Measurements from ENCODE around the gene SLC6A6.

Gene SLC6A6

DNA sequence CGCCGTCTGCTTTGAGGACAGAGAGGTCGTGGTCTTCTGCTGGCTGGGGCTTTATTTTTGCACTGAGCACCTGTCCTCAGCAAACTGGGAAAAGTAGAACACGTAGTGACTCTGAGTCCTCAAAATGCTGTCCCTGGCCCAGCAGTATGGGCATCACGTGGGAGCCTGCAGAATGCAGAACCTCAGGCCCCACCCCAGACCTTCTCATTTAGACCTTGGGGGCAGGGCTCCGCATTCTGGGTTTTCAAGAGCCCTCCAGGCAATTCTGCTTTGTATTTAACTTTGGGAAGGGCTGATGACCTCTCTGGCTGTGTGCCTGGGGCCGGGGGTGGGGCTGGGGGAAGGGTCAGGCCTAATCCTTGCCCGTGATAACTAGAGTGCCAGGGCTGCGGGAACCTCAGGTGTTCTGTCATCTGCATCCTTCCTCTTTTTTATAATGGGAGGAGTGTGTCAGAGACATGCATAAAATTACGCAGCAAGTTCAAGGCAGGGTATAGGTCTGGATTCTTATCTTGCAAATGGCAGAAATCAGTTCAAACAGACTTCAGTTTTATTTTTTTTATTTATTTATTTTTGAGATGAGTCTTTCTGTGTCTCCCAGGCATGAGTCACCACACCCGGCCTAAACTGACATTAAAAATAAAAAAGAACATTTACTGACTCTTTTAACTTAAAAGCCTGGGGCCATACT is 11.1 kb downstream of the SLC6A6 start:
- Histone ChIP-seq H3K9me3 (replicated peaks; ENCODE audit: low read length) (no peaks in the 10 kb centered on the region), H3K9ac (ENCODE audit: low read depth, low read length) (peak overlapping the region; percentile 58), H3K36me3 (ENCODE audit: insufficient read depth, low read length) (peaks cover 25% of the 10 kb centered on the region), H3K4me3 (ENCODE audit: low read length) (peak overlapping the region; percentile 26), H3K4me2 (ENCODE audit: low read length) (peak overlapping the region; percentile 67), H3K4me1 (ENCODE audit: control insufficient read depth, insufficient read depth, low read length) (peaks cover 70% of the 10 kb centered on the region), H3K27me3 (ENCODE audit: control insufficient read depth, insufficient read depth, low read length) (no peaks in the 10 kb centered on the region)

GRCh38 chr3:14414846-14415464 is 12.5 kb downstream of the SLC6A6 start:
- Histone ChIP-seq H3K4me3 (ENCODE audit: low read length) (no peak overlapping the region), H3K36me3 (ENCODE audit: insufficient read depth, low read length) (peaks cover 25% of the 10 kb centered on the region), H3K9me3 (replicated peaks; ENCODE audit: low read length) (no peaks in the 10 kb centered on the region), H3K4me2 (ENCODE audit: low read length) (no peak overlapping the region), H3K9ac (ENCODE audit: low read depth, low read length) (no peak overlapping the region), H3K4me1 (ENCODE audit: control insufficient read depth, insufficient read depth, low read length) (peaks cover 60% of the 10 kb centered on the region), H3K27me3 (ENCODE audit: control insufficient read depth, insufficient read depth, low read length) (no peaks in the 10 kb centered on the region)

DNA sequence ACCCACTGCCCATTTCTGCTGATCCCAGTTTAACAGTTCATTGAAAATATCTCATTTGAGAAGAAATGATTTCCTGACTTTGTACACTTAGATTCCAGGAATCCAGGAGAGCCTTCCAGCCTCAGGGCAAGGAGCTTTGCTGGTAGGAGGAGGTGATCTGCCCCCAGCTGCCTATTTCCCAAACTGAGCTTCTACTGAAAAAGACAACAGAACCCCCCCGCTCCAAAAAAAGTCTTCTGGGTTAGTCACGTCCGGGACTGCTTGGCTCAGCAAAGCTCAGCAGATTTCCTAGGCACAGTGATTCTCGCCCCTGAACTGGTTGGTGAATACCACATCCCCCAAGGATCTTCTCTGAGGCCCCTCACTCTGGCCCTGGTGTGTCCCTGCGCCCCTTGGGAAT is 13.1 kb downstream of the SLC6A6 start:
- peaks cover 54% of the 10 kb centered on the region for H3K4me1 ChIP-seq (ENCODE audit: control insufficient read depth, insufficient read depth, low read length)

GRCh38 chr3:14416453-14416852 is 14.0 kb downstream of the SLC6A6 start:
- Histone ChIP-seq H3K27me3 (ENCODE audit: control insufficient read depth, insufficient read depth, low read length) (no peaks in the 10 kb centered on the region), H3K9me3 (replicated peaks; ENCODE audit: low read length) (no peaks in the 10 kb centered on the region), H3K4me1 (ENCODE audit: control insufficient read depth, insufficient read depth, low read length) (peaks cover 45% of the 10 kb centered on the region), H3K4me2 (ENCODE audit: low read length) (no peak overlapping the region), H3K4me3 (ENCODE audit: low read length) (no peak overlapping the region), H3K9ac (ENCODE audit: low read depth, low read length) (no peak overlapping the region), H3K36me3 (ENCODE audit: insufficient read depth, low read length) (peaks cover 24% of the 10 kb centered on the region)

More for the DNA sequence above, 13.1 kb downstream of the SLC6A6 start:
- Histone ChIP-seq H3K27me3 (ENCODE audit: control insufficient read depth, insufficient read depth, low read length) (no peaks in the 10 kb centered on the region), H3K4me2 (ENCODE audit: low read length) (peak overlapping the region; percentile 22), H3K4me3 (ENCODE audit: low read length) (no peak overlapping the region), H3K9me3 (replicated peaks; ENCODE audit: low read length) (no peaks in the 10 kb centered on the region), H3K36me3 (ENCODE audit: insufficient read depth, low read length) (peaks cover 25% of the 10 kb centered on the region), H3K9ac (ENCODE audit: low read depth, low read length) (peak overlapping the region; percentile 11)

- Histone ChIP-seq H3K4me3 (ENCODE audit: low read length) (no peak overlapping the region), H3K4me1 (ENCODE audit: control insufficient read depth, insufficient read depth, low read length) (peaks cover 26% of the 10 kb centered on the region), H3K9me3 (replicated peaks; ENCODE audit: low read length) (no peaks in the 10 kb centered on the region), H3K4me2 (ENCODE audit: low read length) (no peak overlapping the region), H3K9ac (ENCODE audit: low read depth, low read length) (no peak overlapping the region), H3K36me3 (ENCODE audit: insufficient read depth, low read length) (peaks cover 27% of the 10 kb centered on the region), H3K27me3 (ENCODE audit: control insufficient read depth, insufficient read depth, low read length) (no peaks in the 10 kb centered on the region)
Measured at GRCh38 chr3:14418296-14419250, 16.2 kb downstream of the SLC6A6 start.

- Histone ChIP-seq H3K4me1 (ENCODE audit: control insufficient read depth, insufficient read depth, low read length) (peaks cover 27% of the 10 kb centered on the region), H3K4me2 (ENCODE audit: low read length) (no peak overlapping the region), H3K36me3 (ENCODE audit: insufficient read depth, low read length) (peaks cover 16% of the 10 kb centered on the region), H3K27me3 (ENCODE audit: control insufficient read depth, insufficient read depth, low read length) (no peaks in the 10 kb centered on the region), H3K9me3 (replicated peaks; ENCODE audit: low read length) (no peaks in the 10 kb centered on the region), H3K4me3 (ENCODE audit: low read length) (no peak overlapping the region), H3K9ac (ENCODE audit: low read depth, low read length) (no peak overlapping the region)
Measured at GRCh38 chr3:14422016-14422963, 19.9 kb downstream of the SLC6A6 start.

GRCh38 chr3:14423197-14423743 is 20.9 kb downstream of the SLC6A6 start:
- Histone ChIP-seq H3K4me3 (ENCODE audit: low read length) (no peak overlapping the region), H3K4me1 (ENCODE audit: control insufficient read depth, insufficient read depth, low read length) (peaks cover 37% of the 10 kb centered on the region)

GRCh38 chr3:14423963-14424362 is 21.6 kb downstream of the SLC6A6 start:
- H3K9ac ChIP-seq (ENCODE audit: low read depth, low read length) = no peak overlapping the region
- no peaks in the 10 kb centered on the region for H3K27me3 ChIP-seq (ENCODE audit: control insufficient read depth, insufficient read depth, low read length)
- no peak overlapping the region for H3K4me3 ChIP-seq (ENCODE audit: low read length)
- no peaks in the 10 kb centered on the region for H3K9me3 ChIP-seq (replicated peaks; ENCODE audit: low read length)
- H3K36me3 ChIP-seq (ENCODE audit: insufficient read depth, low read length) = peaks cover 16% of the 10 kb centered on the region
- no peak overlapping the region for H3K4me2 ChIP-seq (ENCODE audit: low read length)
- peaks cover 44% of the 10 kb centered on the region for H3K4me1 ChIP-seq (ENCODE audit: control insufficient read depth, insufficient read depth, low read length)

More at GRCh38 chr3:14423197-14423743, 20.9 kb downstream of the SLC6A6 start:
- Histone ChIP-seq H3K36me3 (ENCODE audit: insufficient read depth, low read length) (peaks cover 16% of the 10 kb centered on the region), H3K9me3 (replicated peaks; ENCODE audit: low read length) (no peaks in the 10 kb centered on the region), H3K9ac (ENCODE audit: low read depth, low read length) (no peak overlapping the region), H3K27me3 (ENCODE audit: control insufficient read depth, insufficient read depth, low read length) (no peaks in the 10 kb centered on the region), H3K4me2 (ENCODE audit: low read length) (no peak overlapping the region)

GRCh38 chr3:14424711-14425580 is 22.5 kb downstream of the SLC6A6 start:
- Histone ChIP-seq H3K4me2 (ENCODE audit: low read length) (no peak overlapping the region), H3K27me3 (ENCODE audit: control insufficient read depth, insufficient read depth, low read length) (no peaks in the 10 kb centered on the region), H3K4me1 (ENCODE audit: control insufficient read depth, insufficient read depth, low read length) (peaks cover 47% of the 10 kb centered on the region), H3K4me3 (ENCODE audit: low read length) (no peak overlapping the region), H3K9ac (ENCODE audit: low read depth, low read length) (no peak overlapping the region), H3K9me3 (replicated peaks; ENCODE audit: low read length) (no peaks in the 10 kb centered on the region), H3K36me3 (ENCODE audit: insufficient read depth, low read length) (peaks cover 11% of the 10 kb centered on the region)

Data from skeletal muscle satellite cell (primary cell).